ENCODE results near the gene DIRAS1.

The DIRAS1 gene, protein sequence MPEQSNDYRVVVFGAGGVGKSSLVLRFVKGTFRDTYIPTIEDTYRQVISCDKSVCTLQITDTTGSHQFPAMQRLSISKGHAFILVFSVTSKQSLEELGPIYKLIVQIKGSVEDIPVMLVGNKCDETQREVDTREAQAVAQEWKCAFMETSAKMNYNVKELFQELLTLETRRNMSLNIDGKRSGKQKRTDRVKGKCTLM

GRCh38 chr19:2720777-2721569 is at the start of gene DIRAS1:
DIRAS1 (minus strand) TSS chr19:2721372; CDS start chr19:2717806, 3,566 bp downstream.
- no peak for DNase-seq

DNA sequence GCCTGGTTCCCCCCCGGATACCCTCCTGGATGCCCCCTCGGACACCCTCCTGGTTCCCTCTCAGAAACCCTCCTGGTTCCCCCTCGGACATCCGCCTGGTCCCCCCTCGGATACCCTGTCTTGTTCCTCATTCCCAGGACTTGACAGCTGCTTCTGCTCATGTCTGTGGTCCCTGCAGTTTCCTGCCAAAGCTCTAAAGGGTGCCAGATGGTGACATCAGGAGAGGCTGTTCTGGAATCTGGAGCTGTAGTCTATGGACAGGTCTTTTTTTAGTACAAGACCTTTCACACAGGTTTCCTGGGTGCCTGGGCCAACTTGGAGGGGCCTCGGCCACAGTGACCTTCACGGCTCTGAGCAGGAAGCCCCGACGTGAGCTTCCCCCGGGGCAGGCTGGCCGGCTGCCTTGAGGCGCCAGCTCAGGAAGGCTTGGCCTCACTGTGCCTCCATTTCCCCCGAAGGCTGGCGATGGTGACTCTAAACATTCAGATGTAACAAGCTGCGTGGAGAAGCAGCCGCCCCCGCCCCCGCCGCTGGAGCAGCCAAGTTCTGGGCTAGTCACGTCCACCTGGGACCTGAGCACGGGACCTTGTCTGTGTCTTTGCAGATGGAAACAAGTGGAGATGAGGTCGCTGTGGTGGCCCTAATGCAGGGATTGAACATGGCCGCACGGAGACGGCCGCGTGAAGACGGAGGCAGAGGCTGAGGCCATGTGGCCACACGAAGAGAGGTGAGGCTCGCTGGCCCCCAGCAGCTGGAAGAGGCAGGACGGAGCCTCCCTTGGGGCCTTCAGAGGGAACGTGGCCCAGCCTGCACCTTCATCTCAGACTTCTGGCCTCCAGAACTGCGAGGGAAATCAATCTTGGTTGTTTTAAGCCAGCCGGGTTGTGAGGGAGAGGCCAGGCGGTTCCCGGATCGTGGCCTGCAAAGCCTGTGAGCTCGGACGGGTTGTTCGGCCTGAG is 49.2 kb upstream of the DIRAS1 start:
- no peak for DNase-seq

DNA sequence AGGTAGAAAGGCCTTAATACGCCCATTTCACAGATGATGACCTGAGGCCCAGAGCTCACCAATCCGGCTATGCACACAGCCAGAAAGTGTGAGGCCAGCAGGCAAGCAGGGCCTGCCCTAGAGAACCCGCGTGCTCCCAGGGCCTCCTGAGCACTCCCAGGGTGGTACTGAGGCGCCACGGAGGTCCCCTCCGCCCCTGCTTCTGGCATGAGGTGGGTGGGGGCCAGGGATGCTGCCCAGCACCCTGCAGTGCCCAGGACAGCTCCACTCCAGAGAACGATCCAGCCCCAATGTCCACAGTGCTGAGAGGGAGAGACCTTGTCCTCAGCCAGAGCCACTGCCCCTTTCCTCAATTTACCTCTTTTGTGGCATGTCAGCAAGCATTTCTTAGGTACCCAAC is 48.0 kb upstream of the DIRAS1 start:
- no peak for DNase-seq

DNA sequence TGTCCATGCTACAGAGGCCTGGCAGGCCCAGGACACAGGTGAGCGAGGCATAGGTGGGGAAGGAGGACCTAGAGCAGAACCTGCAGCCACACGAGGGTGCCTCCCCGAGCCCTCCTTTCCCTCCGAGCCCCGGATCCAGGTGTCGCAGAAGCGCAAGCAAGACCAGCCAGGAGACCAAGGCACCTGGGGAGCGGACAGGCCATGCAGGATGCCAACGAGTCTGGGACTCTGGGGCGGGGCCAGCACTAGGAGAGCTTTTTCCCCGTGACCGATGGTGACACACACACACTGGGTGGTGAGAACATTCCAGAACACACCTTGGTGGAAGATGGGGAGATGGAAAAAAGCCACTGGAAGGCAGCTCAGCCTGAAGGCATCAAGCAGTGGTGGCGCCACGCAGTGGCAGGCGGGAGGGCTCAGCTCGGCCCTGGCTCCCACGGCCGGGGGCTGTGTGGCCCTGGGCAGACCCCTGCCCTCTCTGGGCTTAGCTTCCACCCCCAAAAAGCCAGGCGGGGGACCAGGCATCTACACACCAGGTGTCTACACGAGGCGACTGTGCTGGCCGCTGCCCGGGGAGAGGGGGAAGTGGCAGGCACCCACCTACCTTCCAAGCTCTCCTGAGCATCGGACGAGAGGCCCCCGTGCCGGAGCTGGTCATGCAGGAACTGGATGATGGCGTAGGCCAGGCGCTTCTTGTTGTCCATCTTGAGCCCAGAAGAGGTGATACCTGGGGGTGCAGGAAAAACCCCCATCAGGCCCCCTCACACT is 47.4 kb upstream of the DIRAS1 start:
- no peak for DNase-seq

DNA sequence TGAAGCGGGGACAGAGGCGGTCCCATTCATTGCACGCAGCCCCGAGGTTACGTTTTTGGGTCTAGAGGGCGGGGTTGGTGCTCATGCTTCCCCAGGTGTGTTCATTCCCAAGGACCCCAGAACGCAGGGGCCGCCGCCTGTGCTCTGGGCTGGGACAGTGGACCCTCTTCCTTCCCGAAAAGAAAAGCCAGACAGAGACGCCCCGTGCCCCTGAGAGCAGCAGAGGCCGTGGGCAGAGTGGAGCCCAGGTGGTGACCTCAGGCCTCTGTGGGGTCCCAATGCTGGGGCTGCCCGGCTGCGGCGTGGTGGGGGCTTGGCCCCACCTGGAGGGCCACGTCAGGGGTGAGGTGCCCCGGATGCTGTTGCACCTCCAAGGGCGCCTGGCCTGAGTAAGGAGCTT is 46.5 kb upstream of the DIRAS1 start:
- no peak for DNase-seq

GRCh38 chr19:2766594-2767372 is 45.6 kb upstream of the DIRAS1 start:
- no peak for DNase-seq

- no peak for DNase-seq
These were observed 44.2 kb upstream of the DIRAS1 start for GRCh38 chr19:2765376-2765775.

GRCh38 chr19:2764945-2765344 is 43.8 kb upstream of the DIRAS1 start:
- DNase-seq, result no peak

GRCh38 chr19:2763687-2764086 is 42.5 kb upstream of the DIRAS1 start:
- no peak for DNase-seq

- no peak for DNase-seq
These were observed 41.8 kb upstream of the DIRAS1 start for GRCh38 chr19:2762783-2763496.

DNA sequence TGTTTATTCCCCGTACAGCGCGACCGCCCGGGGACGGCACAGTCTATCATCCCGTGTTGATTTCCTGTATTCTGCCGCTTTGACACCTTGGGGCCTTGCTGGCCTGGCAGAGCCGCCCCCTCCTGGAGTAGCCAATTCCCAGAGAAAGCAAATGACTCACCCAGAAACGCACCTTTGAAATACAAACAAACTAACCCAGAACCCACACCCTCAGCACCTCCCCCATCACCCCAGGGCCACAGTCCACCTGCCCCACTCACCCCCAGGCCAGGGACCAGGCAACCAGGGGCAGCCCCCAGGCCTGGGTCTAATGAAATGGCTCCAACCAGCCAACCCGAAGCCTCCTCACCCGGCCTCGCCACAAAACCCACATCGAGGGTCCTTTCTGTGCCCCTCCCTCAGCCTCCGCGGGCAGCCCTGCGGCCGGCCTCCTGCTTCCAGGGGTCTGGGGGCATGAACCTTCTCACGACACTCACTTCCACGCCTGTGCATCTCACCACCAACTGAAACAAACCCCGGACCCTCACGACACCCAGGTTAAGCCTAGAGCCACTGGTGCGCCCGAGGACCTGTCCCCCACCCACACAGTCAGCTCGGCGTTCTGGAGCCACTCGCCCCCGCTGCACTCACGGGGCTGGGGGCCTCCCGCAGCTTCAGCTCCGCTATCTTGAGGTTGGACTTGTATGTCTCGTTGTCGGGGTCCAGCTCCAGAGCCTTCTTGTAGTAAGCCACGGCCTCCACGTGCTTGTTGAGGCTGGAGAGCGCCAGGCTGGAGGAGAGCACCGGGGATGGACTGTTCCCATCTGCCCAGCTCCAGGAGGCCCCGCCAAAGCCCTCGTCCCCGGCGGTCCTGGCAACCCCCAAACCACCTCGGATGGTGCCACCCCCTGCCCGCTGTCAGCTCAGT is 41.0 kb upstream of the DIRAS1 start:
- no peak for DNase-seq

- DNase-seq, result no peak
These were observed 40.1 kb upstream of the DIRAS1 start for GRCh38 chr19:2761309-2761677.

DNA sequence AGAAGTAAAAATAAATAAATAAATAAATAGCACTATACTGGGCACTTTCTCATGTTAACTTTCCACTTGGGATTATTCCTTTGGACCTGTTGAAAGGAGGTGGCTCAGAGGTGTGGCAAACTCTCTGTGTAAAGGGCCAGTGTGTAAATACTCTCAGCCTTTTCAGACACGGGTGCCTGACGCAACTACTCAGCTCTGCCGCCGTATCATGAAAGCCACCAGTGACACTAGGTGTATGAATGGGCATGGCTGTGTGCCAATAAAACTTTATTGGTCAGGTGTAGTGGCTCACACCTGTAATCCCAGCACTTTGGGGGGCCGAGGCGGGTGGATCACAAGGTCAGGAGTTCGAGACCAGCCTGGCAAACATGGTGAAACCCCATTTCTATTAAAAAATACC is 38.8 kb upstream of the DIRAS1 start:
- no peak for DNase-seq

GRCh38 chr19:2759362-2759761 is 38.2 kb upstream of the DIRAS1 start:
- no peak for DNase-seq

- DNase-seq, result no peak
These were observed 37.6 kb upstream of the DIRAS1 start for GRCh38 chr19:2758601-2759313.

GRCh38 chr19:2756921-2757881 is 36.0 kb upstream of the DIRAS1 start:
- no peak for DNase-seq

DNA sequence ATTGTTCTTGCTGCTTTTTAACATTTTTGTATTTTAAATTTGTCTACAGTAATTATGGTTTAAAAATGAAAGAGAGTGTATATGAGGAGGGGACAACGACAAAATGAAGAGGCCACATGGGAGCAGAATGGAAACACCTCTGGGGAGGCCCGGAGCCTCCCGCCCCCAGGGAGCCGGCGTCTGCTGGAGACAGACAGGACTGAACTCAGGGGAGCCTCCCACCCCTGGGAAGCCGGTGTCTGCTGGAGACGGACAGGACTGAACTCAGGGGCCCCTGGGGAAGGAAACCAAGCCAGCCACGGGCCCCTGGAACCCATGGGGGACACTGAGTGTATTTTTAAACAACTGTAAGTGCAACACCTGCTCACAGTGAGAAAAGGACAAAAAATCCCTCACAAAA is 35.3 kb upstream of the DIRAS1 start:
- no peak for DNase-seq

GRCh38 chr19:2755811-2756210 is 34.6 kb upstream of the DIRAS1 start:
- no peak for DNase-seq

- no peak for DNase-seq
These were observed 34.2 kb upstream of the DIRAS1 start for GRCh38 chr19:2755448-2755705.

Measured in stimulated activated naive CD4-positive, alpha-beta T cell (primary cell).